GM08714 (cell line): ENCODE results near the gene AGPS.
"Not testable (repeated sequence)": the region's sequence is repeated elsewhere in the genome, so short reads cannot be mapped to it uniquely, and the experiment has no call there.

Experiments used
- H3K4me3 ChIP-seq: fragments of 200-500 bp; sonication (Bioruptor generic); 2 replicates; pipeline ENCODE4 v1.5.1; 2014; ENCODE audit warnings: mild to moderate bottlenecking, low read length, inconsistent platforms
- ZNF274 ChIP-seq: IDR thresholded peaks from 2 replicates; pipeline ENCODE4 v1.6.1; 2012; ENCODE audit warnings: mild to moderate bottlenecking, low read depth, low read length

Gene AGPS

GRCh38 chr2:177419274-177419673 lies 26.7 kb downstream of the AGPS start:
- no peak overlapping the region for H3K4me3 ChIP-seq
- no peak for TF ChIP-seq ZNF274

DNA sequence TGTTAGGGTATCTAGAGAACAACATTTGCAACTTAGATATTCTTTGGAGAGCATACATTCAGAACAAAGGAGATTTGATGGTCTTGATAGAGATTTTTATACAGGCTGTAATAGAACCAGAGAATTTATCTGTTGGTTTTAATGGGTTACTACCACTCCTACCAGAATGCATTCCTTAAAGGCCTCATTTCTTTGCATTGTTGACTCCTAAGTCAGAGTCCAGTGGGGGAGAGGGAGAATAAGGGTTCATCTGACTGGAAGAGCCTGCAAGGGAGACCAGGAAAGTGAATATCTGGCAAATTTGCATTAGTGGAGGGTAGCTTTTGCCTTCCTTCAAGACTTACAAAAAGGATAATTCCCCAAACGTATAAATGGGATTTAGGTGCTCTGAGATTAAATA lies 29.7 kb downstream of the AGPS start:
- no peak overlapping the region for H3K4me3 ChIP-seq
- no peak for TF ChIP-seq ZNF274

DNA sequence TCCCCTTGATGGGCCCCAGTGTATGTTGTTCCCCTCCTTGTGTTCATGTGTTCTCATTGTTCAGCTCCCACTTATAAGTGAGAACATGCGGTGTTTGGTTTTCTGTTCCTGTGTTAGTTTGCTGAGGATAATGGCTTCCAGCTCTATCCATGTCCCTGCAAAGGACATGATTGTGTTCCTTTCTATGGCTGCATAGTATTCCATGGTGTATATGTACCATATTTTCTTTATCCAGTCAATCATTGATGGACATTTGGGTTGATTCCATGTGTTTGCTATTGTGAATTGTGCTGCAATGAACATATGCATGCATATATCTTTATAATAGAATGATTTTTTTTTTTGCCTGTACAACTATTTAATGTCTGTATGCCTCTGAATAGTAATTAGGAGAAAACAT lies 31.5 kb downstream of the AGPS start:
- not testable (repeated sequence) for H3K4me3 ChIP-seq

- H3K4me3 ChIP-seq = not testable (repeated sequence)
Measured at GRCh38 chr2:177424620-177425019, 32.0 kb downstream of the AGPS start.

DNA sequence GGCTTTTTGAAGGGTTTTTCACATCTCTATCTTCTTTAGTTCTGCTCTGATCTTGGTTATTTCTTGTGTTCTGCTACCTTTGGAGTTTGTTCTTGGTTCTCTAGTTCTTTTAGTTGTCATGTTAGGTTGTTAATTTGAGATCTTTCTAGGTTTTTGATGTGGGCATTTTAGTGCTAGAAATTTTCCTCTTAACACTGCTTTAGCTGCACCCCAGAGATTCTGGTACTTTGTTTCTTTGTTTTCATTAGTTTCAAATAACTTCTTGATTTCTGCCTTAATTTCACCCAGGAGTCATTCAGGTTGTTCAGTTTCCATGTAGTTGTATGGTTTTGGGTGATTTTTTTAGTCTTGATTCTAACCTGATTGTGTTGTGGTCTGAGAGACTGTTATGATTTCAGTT lies 34.7 kb downstream of the AGPS start:
- no peak for TF ChIP-seq ZNF274
- H3K4me3 ChIP-seq = no peak overlapping the region

DNA sequence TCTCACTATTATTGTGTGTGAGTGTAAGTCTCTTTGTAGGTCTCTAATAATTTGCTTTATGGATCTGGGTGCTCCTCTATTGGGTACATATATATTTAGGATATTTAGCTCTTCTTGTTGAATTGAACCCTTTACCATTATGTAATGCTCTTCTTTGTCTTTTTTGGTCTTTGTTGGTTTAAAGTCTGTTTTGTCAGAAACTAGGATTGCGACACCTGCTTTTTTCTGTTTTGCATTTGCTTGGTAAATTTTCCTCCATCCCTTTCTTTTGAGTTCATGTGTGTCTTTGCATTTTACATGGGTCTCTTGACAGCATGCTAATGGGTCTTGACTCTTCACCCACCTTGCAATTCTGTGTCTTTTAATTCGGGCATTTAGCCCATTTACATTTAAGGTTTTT lies 35.4 kb downstream of the AGPS start:
- H3K4me3 ChIP-seq = not testable (repeated sequence)

DNA sequence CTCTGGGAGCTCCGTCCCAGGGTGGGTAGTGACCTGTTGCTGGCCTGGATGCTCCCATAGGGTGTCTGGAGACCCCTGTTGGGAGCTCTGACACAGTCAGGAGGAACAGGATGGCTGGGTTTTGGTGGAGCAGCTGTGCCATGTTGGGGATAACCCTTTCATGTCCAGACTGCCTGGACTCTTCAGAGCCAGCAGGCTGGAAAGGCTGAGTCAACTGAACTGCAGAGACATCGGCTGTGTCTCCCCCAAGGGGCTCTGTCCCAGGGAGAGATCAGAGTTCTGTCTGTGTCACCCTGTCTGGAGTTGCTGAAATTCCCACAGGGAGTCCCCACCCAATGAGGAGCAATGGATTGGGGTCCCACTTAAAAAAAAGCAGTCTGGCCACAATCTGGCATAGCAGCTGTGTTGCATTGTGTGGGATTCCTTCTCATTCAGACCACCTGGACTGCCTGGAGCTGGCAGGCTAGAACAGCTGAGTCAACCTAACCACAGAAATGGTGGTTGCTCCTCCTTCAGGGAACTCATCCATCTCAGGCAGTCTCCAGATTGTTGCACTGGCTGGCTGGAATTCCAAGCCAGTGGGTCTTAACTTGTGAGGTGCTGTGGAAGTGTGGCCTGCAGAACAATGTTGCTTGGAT lies 37.2 kb downstream of the AGPS start:
- H3K4me3 ChIP-seq = no peak overlapping the region
- no peak for TF ChIP-seq ZNF274

GRCh38 chr2:177430411-177430810 lies 37.8 kb downstream of the AGPS start:
- no peak overlapping the region for H3K4me3 ChIP-seq
- no peak for TF ChIP-seq ZNF274

GRCh38 chr2:177431111-177431725 lies 38.6 kb downstream of the AGPS start:
- H3K4me3 ChIP-seq = not testable (repeated sequence)

GRCh38 chr2:177432703-177433102 lies 40.1 kb downstream of the AGPS start:
- TF ChIP-seq ZNF274 = no peak
- H3K4me3 ChIP-seq = no peak overlapping the region

- no peak for TF ChIP-seq ZNF274
- no peak overlapping the region for H3K4me3 ChIP-seq
Measured at GRCh38 chr2:177433402-177433801, 40.8 kb downstream of the AGPS start.

DNA sequence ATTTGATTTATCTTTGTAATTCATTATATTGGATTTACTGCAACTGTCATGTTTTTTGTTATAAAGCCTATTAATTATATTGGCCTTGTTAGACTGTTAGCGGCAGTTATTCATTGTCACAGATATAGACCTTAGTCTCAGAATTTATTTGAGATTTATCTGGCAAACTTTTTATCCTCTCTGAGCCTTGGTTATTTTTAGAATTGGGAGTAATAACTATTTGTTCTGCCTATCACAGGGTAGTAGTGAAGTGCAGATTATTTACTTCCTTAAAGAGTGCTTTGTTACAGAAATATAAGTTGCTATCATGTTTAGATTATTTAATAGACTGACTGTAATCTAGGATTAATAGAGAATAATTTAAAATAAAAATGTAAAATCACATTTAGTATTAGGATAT lies 41.9 kb downstream of the AGPS start:
- no peak overlapping the region for H3K4me3 ChIP-seq
- TF ChIP-seq ZNF274 = no peak

GRCh38 chr2:177445200-177445599 lies 52.6 kb downstream of the AGPS start:
- TF ChIP-seq ZNF274 = no peak
- no peak overlapping the region for H3K4me3 ChIP-seq

DNA sequence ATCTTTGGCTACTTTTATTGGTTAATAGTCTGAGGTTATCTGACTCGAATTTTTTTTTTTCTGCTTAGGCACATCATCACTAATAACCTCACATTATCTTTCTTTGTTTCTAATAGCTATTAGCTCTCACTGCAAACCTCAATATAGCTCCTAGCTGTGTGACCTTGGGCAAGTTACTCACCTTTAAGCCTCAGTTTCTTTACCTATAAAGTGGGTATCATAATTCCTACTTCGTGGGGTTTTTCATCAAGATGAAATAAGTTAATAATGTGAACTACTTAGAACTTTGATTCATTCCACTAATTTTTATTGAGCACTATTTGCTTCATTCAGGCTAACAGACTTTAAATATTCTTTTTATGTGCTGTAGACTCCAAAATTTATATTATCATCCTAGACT lies 55.5 kb downstream of the AGPS start:
- H3K4me3 ChIP-seq = no peak overlapping the region
- no peak for TF ChIP-seq ZNF274

DNA sequence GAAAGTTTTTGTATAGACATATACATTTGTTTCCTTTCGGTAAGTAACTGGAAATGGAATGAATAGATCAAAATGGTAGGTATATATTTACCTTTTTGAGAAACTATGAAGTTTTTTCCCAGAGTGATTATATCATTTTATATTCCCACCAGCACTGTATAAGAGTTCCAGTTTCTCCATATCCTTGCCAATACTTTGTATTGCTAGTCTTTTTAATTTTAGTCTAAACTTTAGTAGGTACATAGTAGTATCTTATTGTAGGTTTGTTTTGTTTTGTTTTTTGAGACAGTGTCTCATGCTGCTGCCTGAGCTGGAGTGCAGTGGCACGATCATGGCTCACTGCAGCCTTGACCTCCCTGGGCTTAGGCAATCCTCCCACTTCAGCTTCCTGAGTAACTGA lies 56.6 kb downstream of the AGPS start:
- TF ChIP-seq ZNF274 = no peak
- no peak overlapping the region for H3K4me3 ChIP-seq

DNA sequence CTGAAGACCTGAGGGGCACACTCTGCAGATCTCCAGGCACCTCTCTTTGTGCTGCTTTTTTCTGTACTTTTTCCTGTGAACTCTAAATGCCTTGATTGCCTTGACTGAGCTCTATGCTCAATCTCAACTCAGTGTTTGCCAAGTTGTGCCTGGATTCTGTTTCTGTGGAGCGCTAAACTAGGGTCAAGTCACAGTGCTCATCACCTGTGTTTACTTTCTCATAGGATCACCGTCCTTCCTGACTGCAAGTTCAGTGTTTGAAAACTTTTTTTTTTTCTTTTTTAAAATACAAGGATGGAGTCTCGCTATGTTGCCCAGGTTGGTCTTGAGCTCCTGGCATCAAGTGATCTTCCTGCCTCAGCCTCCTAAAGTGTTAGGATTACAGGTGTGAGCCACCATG lies 62.6 kb downstream of the AGPS start:
- H3K4me3 ChIP-seq = no peak overlapping the region
- TF ChIP-seq ZNF274 = no peak

DNA sequence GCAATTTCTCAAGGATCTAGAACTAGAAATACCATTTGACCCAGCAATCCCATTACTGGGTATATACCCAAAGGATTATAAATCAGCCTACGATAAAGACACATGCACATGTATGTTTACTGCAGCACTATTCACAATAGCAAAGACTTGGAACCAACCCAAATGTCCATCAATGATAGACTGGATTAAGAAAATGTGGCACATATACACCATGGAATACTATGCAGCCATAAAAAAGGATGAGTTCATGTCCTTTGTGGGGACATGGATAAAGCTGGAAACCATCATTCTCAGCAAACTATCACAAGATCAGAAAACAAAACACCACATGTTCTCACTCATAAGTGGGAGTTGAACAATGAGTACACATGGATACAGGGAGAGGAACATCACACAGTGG lies 67.2 kb downstream of the AGPS start:
- H3K4me3 ChIP-seq = not testable (repeated sequence)
